ENCODE data around the gene RASSF3. TPM values are rescaled to one million over a fixed set of nuclear protein-coding genes. Genes with fewer than 3 reads are reported as not detected.

Gene RASSF3
- total RNA-seq, 4 donors from 2014 or later: 149 to 332 (median 182) TPM

DNA sequence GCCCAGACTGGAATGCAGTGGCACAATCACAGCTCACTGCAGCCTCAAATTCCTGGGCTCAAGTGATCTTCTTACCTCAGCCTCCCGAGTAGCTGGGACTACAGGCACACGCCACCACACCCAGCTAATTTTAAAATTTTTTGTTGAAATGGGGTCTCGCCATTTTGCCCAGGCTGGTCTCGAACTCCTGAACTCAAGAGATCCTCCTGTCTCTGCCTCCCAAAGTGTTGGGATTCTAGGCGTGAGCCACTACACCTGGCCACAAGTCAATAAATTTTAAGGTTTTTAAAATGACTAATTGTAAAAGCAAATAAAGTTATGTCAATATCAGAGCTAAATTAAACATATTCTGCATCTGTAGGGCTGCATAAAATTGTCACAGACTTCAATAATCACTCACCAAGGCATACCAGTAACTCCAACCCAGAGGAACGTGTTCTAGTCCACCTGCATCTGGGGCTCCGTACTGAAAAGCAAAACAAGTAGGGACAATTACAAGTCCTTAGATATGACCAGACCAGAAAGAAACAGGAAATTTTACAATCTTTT lies 135.0 kb downstream of the RASSF3 start:
- Histone ChIP-seq H3K4me1 (no peaks in the 10 kb centered on the region), H3K27ac (no peak overlapping the region), H3K27me3 (no peaks in the 10 kb centered on the region), H3K4me3 (no peak overlapping the region), H3K9me3 (no peaks in the 10 kb centered on the region), H3K36me3 (peaks cover 0 to 92% of the 10 kb centered on the region in 2 donors)
- 86 to 93% methylated on average over 5 of the region's 7 CpGs for WGBS, 2 donors (ENCODE audit: low coverage in 1 of 2)
- TF ChIP-seq POLR2AphosphoS5 (IDR thresholded peaks at IDR 0.05) (no peak), POLR2A (IDR thresholded peaks at IDR 0.05) (no peak), EP300 (IDR thresholded peaks at IDR 0.05) (no peak)
- TF ChIP-seq, protein P1, sequence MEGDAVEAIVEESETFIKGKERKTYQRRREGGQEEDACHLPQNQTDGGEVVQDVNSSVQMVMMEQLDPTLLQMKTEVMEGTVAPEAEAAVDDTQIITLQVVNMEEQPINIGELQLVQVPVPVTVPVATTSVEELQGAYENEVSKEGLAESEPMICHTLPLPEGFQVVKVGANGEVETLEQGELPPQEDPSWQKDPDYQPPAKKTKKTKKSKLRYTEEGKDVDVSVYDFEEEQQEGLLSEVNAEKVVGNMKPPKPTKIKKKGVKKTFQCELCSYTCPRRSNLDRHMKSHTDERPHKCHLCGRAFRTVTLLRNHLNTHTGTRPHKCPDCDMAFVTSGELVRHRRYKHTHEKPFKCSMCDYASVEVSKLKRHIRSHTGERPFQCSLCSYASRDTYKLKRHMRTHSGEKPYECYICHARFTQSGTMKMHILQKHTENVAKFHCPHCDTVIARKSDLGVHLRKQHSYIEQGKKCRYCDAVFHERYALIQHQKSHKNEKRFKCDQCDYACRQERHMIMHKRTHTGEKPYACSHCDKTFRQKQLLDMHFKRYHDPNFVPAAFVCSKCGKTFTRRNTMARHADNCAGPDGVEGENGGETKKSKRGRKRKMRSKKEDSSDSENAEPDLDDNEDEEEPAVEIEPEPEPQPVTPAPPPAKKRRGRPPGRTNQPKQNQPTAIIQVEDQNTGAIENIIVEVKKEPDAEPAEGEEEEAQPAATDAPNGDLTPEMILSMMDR (IDR thresholded peaks at IDR 0.05): no peak
- no peak for ATAC-seq

DNA sequence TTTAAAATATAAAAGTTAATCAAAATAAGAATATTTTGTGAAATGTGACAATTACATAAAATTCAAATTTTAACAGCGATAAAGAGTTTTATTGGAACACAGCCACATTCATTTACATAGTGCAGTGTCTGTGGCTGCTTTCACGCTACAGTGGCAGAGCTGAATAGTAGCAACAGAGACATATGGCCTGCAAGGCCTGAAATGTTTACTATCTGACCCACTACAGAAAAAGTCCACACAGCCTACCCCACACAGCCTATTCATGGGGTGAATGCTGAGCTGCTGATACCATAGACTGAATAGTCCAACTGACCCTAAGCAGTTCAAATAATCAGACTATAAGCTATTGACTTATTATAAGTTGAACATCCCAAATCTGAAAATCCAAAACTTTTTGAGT lies 135.7 kb downstream of the RASSF3 start:
- no peak for ATAC-seq
- Histone ChIP-seq H3K9me3 (no peaks in the 10 kb centered on the region), H3K27me3 (no peaks in the 10 kb centered on the region), H3K4me3 (no peak overlapping the region), H3K4me1 (no peaks in the 10 kb centered on the region), H3K27ac (no peak overlapping the region), H3K36me3 (peaks cover 0 to 92% of the 10 kb centered on the region in 2 donors)
- WGBS, 2 donors (ENCODE audit: low coverage in 1 of 2): 97 to 100% methylated on average over 2 of the region's 2 CpGs
- TF ChIP-seq POLR2A (IDR thresholded peaks at IDR 0.05) (no peak), EP300 (IDR thresholded peaks at IDR 0.05) (no peak), POLR2AphosphoS5 (IDR thresholded peaks at IDR 0.05) (no peak)
- TF ChIP-seq, protein P1 (IDR thresholded peaks at IDR 0.05): no peak

DNA sequence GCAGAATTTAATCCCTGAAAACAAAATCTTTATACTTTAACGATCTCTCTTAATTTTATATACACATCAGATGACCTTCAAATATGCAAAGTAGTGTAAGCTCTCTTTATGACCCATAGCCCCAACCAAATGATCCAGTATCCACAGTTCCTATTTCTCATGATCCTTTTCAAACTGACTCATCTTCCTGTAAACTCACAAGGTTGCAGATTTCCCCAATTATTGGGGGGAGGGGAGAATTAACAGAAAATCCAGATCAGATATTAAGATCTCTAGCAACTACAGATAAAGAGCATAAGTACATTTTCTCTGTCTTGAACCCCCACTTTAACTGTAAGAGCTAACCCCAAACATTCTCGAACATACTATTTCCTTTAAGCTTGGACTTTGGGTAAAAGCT lies 136.4 kb downstream of the RASSF3 start:
- Histone ChIP-seq H3K27ac (no peak overlapping the region), H3K9me3 (no peaks in the 10 kb centered on the region), H3K4me3 (no peak overlapping the region), H3K36me3 (peaks cover 0 to 92% of the 10 kb centered on the region in 2 donors), H3K27me3 (no peaks in the 10 kb centered on the region), H3K4me1 (no peaks in the 10 kb centered on the region)
- whole genome bisulfite sequencing, 2 donors (ENCODE audit: low coverage in 1 of 2): 79 to 94% methylated on average over 2 of the region's 2 CpGs
- ATAC-seq: no peak
- no peak for TF ChIP-seq POLR2A (IDR thresholded peaks at IDR 0.05)
- no peak for TF ChIP-seq POLR2AphosphoS5 (IDR thresholded peaks at IDR 0.05)
- TF ChIP-seq, protein P1 (IDR thresholded peaks at IDR 0.05): no peak
- TF ChIP-seq EP300 (IDR thresholded peaks at IDR 0.05): no peak

Small RNA genes lying within 50 kb of the gene (small RNA-seq; reads per million reads assigned to genes)
- gene MIR548C (0 reads per million in 4 donors), gene MIR548Z (0 reads per million in 4 donors), gene RF00137 (0 reads per million in 4 donors)

Other genes starting within 250 kb of the RASSF3 start
- not detected for gene C12orf56, start 219.7 kb upstream of the RASSF3 start, total RNA-seq
- gene XPOT, start 206.1 kb upstream of the RASSF3 start, total RNA-seq: 10 to 100 TPM; 26.4 to 37.2 (median 32.5) TPM
- 10 to 100 TPM; 22.6 to 38.4 (median 32.1) TPM for gene TBK1, start 158.4 kb upstream of the RASSF3 start, total RNA-seq
- gene GNS, start 148.9 kb downstream of the RASSF3 start, total RNA-seq: 100 to 1,000 TPM in 1 of 4 donors, 10 to 100 TPM in 3; 69.3 to 116 (median 89.7) TPM
- gene TBC1D30, start 214.2 kb downstream of the RASSF3 start, total RNA-seq: 1 to 10 TPM in 3 of 4 donors, under 1 TPM in 1; 0.35 to 6.7 (median 2.5) TPM

Data from gastroesophageal sphincter (tissue), 4 donors.